PFSK-1 (cell line): ENCODE measurements around the gene ETHE1.

Experiments
- FOXP2 ChIP-seq: optimal IDR thresholded peaks from 2 replicates; pipeline ENCODE3; 2011; ENCODE audit warnings: borderline replicate concordance, control low read depth, inconsistent platforms; ENCODE audit not compliant: insufficient read depth; ENCODE audit errors: extremely low read length, extremely low read depth
- POLR2AphosphoS5 ChIP-seq: IDR thresholded peaks from 2 replicates; pipeline ENCODE4 v1.6.1; 2012; ENCODE audit warnings: low read depth, mild to moderate bottlenecking, control low read depth, low read length, moderate library complexity
- SIN3A ChIP-seq: IDR thresholded peaks from 2 replicates; pipeline ENCODE4 v1.6.1; 2012; ENCODE audit warnings: mild to moderate bottlenecking, low read length, moderate library complexity, borderline replicate concordance; ENCODE audit not compliant: insufficient read depth
- TAF1 ChIP-seq: IDR thresholded peaks from 2 replicates; pipeline ENCODE4 v1.6.1; 2012; ENCODE audit warnings: low read length, control low read depth, borderline replicate concordance; ENCODE audit not compliant: insufficient read depth
- TF ChIP-seq, protein P1 (sequence below), 2 experiments: IDR thresholded peaks; 2 replicates each; pipeline versions ENCODE4 v1.6.1 to v1.8.0; 2011 to 2012; ENCODE audit warnings: low read depth in 2 of 2, low read length in 2 of 2, control low read depth in 1 of 2, inconsistent platforms in 1 of 2, mild to moderate bottlenecking in 1 of 2, moderate library complexity in 1 of 2; ENCODE audit not compliant: insufficient read depth in 1 of 2

Gene ETHE1

DNA sequence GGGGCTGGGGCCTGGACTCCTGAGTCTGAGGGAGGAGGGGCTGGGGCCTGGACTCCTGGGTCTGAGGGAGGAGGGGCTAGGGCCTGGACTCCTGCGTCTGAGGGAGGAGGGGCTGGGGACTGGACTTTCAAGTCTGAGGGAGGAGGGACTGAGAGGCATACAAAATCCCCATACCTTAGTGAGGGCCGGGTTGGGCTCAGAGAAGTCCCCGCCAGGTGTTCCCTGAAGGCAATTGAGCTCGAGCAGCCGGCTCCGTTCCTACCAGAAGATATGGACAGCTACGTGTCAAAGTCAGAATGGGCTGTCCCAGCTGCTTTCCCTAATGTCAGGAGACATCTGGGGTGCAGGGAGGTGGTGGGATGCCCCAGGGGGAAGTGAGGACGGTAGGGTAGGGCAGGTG lies 31.9 kb downstream of the ETHE1 start:
- TF ChIP-seq SIN3A, result no peak
- no peak for TF ChIP-seq POLR2AphosphoS5
- TF ChIP-seq TAF1, result no peak

DNA sequence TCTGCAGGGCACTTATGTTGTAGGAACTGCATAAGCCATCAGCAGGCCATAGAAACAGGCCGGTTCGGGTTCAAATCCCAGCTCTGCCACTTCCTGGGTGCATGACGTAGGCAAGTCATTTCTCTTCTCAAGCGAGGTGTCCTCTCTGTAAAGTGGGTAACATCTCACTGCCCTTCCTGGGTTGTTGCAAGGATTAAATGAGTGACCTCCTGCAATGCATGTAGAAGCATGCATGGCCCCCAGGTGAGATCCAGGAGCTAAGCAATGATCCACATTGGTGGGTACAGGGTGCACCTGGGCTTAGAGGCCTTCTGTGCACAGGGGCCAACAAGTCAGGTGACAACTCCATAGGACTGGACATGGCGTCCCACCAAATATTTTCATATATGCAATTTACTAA lies 36.2 kb downstream of the ETHE1 start:
- TF ChIP-seq SIN3A (no peak), FOXP2 (no peak), TAF1 (no peak), POLR2AphosphoS5 (no peak)
- TF ChIP-seq, protein P1, sequence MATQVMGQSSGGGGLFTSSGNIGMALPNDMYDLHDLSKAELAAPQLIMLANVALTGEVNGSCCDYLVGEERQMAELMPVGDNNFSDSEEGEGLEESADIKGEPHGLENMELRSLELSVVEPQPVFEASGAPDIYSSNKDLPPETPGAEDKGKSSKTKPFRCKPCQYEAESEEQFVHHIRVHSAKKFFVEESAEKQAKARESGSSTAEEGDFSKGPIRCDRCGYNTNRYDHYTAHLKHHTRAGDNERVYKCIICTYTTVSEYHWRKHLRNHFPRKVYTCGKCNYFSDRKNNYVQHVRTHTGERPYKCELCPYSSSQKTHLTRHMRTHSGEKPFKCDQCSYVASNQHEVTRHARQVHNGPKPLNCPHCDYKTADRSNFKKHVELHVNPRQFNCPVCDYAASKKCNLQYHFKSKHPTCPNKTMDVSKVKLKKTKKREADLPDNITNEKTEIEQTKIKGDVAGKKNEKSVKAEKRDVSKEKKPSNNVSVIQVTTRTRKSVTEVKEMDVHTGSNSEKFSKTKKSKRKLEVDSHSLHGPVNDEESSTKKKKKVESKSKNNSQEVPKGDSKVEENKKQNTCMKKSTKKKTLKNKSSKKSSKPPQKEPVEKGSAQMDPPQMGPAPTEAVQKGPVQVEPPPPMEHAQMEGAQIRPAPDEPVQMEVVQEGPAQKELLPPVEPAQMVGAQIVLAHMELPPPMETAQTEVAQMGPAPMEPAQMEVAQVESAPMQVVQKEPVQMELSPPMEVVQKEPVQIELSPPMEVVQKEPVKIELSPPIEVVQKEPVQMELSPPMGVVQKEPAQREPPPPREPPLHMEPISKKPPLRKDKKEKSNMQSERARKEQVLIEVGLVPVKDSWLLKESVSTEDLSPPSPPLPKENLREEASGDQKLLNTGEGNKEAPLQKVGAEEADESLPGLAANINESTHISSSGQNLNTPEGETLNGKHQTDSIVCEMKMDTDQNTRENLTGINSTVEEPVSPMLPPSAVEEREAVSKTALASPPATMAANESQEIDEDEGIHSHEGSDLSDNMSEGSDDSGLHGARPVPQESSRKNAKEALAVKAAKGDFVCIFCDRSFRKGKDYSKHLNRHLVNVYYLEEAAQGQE (IDR thresholded peaks at IDR 0.05; ENCODE audit: insufficient read depth in 1 of 2, low read depth in 2 of 2, low read length in 2 of 2), result no peak

DNA sequence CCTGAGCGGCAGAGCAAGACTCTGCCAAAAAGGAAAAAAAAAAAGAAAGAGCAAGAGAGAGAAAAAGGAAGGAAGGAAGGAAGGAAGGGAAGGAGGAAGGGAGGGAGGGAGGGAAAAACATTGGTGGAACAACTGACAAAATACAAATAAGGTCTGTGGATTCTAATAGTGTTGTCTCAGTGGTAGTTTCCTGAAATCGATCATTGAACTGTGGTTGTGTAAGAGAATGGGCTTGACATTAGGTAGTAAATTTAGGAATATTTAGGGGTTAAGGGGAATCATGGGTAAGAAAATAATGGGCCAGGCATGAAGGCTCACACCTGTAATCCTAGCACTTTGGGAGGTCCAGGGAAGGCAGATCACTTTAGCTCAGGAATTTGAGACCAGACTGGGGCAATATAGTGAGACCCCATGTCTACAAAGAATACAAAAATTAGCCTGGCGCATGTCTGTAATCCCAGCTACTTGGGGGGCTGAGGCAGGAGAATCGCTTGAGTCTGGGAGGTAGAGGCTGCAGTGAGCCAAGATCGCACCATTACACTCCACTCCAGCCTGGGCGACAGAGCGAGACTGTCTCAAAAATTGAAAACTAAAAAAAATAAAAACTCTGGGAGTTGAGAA lies 36.9 kb downstream of the ETHE1 start:
- TF ChIP-seq SIN3A, result no peak
- TF ChIP-seq TAF1, result no peak
- no peak for TF ChIP-seq POLR2AphosphoS5
- TF ChIP-seq, protein P1 (IDR thresholded peaks at IDR 0.05; ENCODE audit: insufficient read depth in 1 of 2, low read depth in 2 of 2, low read length in 2 of 2), result no peak
- TF ChIP-seq FOXP2, result no peak

DNA sequence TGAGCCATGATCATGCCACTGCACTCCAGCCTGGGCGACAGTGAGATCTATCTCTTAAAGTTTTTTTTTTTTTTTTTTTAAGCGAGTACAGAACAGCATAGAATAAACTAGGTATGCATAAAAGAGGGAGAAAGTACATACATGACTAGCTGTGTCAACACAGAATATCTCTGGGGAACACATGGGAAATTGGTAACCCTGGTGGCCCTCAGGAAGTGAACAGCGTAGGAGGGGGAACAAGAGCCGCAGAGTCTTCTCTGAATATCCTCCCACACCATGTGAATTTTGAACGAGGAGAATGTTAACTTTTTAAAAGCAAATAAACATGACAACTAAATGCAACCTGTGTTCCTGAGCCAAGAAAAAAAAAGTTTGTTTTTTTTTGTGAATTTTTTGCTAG lies 37.7 kb downstream of the ETHE1 start:
- no peak for TF ChIP-seq FOXP2
- no peak for TF ChIP-seq SIN3A
- no peak for TF ChIP-seq TAF1
- TF ChIP-seq, protein P1 (IDR thresholded peaks at IDR 0.05; ENCODE audit: insufficient read depth in 1 of 2, low read depth in 2 of 2, low read length in 2 of 2), result no peak
- TF ChIP-seq POLR2AphosphoS5, result no peak

DNA sequence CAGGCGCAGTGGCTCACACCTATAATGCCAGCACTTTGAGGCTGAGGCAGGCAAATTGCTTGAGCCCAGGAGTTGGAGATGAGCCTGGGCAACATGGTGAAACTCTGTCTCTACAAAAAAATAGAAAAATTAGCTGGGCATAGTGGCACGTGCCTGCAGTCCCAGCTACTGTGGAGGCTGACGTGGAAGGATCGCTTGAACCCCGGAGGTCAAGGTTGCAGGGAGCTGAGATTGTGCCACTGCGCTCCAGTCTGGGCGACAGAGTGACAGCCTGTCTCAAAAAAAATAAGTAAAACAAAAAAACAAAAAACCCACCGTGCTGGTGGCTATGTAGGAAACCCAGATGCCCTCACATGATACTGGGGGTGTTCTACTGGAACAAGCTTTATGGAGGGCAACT lies 38.8 kb downstream of the ETHE1 start:
- TF ChIP-seq, protein P1 (IDR thresholded peaks at IDR 0.05; ENCODE audit: insufficient read depth in 1 of 2, low read depth in 2 of 2, low read length in 2 of 2), result no peak
- TF ChIP-seq POLR2AphosphoS5, result no peak
- TF ChIP-seq SIN3A, result no peak
- no peak for TF ChIP-seq FOXP2
- no peak for TF ChIP-seq TAF1
